Suprapubic skin (tissue), 4 donors: ENCODE measurements around the gene KICS2.

Source experiments
- EP300 ChIP-seq: sonication (generic); formaldehyde crosslinking; IDR thresholded peaks from one replicate; pipeline ENCODE4 v1.6.1; 2017; ENCODE audit warnings: antibody characterized with exemption
- POLR2A ChIP-seq, 2 donors: fragments of 450-650 bp; IDR thresholded peaks; one replicate each; pipeline ENCODE4 v1.6.1; 2017; ENCODE audit warnings: antibody characterized with exemption in 2 of 2, mild to moderate bottlenecking in 2 of 2, moderate library complexity in 2 of 2
- POLR2AphosphoS5 ChIP-seq, 3 donors: sonication (generic); formaldehyde crosslinking; IDR thresholded peaks; one replicate each; pipeline ENCODE4 v1.6.1; 2017; ENCODE audit warnings: antibody characterized with exemption in 3 of 3
- TF ChIP-seq, protein P1 (sequence below), 2 donors: fragments of 200-600 bp in 1 of 2; fragments of 450-650 bp in 1 of 2; sonication (generic) in 1 of 2; IDR thresholded peaks; one replicate each; pipeline ENCODE4 v1.5.1; 2016 to 2019; ENCODE audit warnings: antibody characterized with exemption in 2 of 2, mild to moderate bottlenecking in 1 of 2, moderate library complexity in 1 of 2

DNA sequence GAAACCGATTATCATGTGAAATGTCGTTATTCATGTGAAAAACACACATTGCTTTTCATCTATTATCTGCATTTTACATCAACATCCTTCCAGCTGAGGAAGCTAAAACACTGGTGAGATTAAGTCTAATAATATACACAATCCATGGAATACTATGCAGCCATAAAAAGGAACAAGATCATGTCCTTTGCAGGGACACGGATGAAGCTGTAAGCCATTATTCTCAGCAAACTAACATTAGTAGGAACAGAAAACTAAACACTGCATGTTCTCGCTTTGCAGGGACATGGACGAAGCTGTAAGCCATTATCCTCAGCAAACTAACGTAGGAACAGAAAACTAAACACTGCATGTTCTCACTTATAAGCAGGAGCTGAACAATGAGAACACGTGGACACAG, 18.3 kb downstream of the KICS2 start:
- TF ChIP-seq, protein P1, sequence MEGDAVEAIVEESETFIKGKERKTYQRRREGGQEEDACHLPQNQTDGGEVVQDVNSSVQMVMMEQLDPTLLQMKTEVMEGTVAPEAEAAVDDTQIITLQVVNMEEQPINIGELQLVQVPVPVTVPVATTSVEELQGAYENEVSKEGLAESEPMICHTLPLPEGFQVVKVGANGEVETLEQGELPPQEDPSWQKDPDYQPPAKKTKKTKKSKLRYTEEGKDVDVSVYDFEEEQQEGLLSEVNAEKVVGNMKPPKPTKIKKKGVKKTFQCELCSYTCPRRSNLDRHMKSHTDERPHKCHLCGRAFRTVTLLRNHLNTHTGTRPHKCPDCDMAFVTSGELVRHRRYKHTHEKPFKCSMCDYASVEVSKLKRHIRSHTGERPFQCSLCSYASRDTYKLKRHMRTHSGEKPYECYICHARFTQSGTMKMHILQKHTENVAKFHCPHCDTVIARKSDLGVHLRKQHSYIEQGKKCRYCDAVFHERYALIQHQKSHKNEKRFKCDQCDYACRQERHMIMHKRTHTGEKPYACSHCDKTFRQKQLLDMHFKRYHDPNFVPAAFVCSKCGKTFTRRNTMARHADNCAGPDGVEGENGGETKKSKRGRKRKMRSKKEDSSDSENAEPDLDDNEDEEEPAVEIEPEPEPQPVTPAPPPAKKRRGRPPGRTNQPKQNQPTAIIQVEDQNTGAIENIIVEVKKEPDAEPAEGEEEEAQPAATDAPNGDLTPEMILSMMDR (IDR thresholded peaks at IDR 0.05), result no peak
- TF ChIP-seq POLR2AphosphoS5 (IDR thresholded peaks at IDR 0.05) (no peak), POLR2A (IDR thresholded peaks at IDR 0.05) (no peak), EP300 (no peak)
